HEK293T (cell line): ENCODE data around the gene EDC4.

Source experiments
- BHLHE40 ChIP-seq: fragments of 450-650 bp; IDR thresholded peaks from 2 replicates; pipeline ENCODE4 v1.6.1; 2016; ENCODE audit warnings: mild to moderate bottlenecking, moderate library complexity, borderline replicate concordance
- ELF4 ChIP-seq: fragments of 450-650 bp; IDR thresholded peaks from 2 replicates; pipeline ENCODE4 v1.6.1; 2017; ENCODE audit warnings: antibody characterized with exemption
- FOXA1 ChIP-seq: fragments of 450-650 bp; IDR thresholded peaks from 2 replicates; pipeline ENCODE4 v1.6.1; 2016; ENCODE audit warnings: mild to moderate bottlenecking
- FOXK2 ChIP-seq: fragments of 450-650 bp; IDR thresholded peaks from 2 replicates; pipeline ENCODE4 v1.6.1; 2016; ENCODE audit warnings: mild to moderate bottlenecking
- FOXM1 ChIP-seq: fragments of 450-650 bp; IDR thresholded peaks from 2 replicates; pipeline ENCODE4 v1.6.1; 2017; ENCODE audit warnings: mild to moderate bottlenecking, borderline replicate concordance
- HDGF ChIP-seq: fragments of 450-650 bp; IDR thresholded peaks from 2 replicates; pipeline ENCODE4 v1.6.1; 2017; ENCODE audit warnings: antibody characterized with exemption, borderline replicate concordance
- SP1 ChIP-seq: fragments of 450-650 bp; IDR thresholded peaks from 2 replicates; pipeline ENCODE4 v1.6.1; 2017
- SUZ12 ChIP-seq: fragments of 450-650 bp; IDR thresholded peaks from 2 replicates; pipeline ENCODE4 v1.6.1; 2016; ENCODE audit warnings: mild to moderate bottlenecking
- TARDBP ChIP-seq: fragments of 450-650 bp; IDR thresholded peaks from 2 replicates; pipeline ENCODE4 v1.6.1; 2016
- ZNF384 ChIP-seq: fragments of 450-650 bp; IDR thresholded peaks from 2 replicates; pipeline ENCODE4 v1.6.1; 2016
- TF ChIP-seq, protein P1 (sequence below): fragments of 450-650 bp; IDR thresholded peaks from 2 replicates; pipeline ENCODE4 v1.6.1; 2016

DNA sequence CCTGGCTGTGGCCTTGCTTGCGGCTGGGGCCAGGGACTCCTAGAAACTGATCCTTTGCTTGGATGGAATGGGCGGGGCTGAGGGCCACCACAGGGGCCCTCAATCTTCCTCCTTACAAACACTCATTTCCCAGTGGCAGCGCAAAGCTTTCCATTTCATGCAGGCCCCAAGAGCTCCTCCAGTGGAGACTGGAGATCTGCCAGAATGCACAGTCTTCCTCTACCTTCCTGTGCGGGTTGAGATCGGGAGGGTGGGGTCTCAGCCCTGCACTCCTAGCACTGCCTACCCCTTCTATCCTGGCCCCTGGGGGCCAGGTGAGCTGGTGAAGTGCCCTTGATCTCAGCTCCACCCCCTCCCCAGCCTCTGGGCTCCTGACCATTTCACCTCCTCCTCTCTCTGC lies 13.5 kb downstream of the EDC4 start:
- no peak for TF ChIP-seq HDGF
- no peak for TF ChIP-seq BHLHE40
- no peak for TF ChIP-seq ZNF384
- TF ChIP-seq, protein P1, sequence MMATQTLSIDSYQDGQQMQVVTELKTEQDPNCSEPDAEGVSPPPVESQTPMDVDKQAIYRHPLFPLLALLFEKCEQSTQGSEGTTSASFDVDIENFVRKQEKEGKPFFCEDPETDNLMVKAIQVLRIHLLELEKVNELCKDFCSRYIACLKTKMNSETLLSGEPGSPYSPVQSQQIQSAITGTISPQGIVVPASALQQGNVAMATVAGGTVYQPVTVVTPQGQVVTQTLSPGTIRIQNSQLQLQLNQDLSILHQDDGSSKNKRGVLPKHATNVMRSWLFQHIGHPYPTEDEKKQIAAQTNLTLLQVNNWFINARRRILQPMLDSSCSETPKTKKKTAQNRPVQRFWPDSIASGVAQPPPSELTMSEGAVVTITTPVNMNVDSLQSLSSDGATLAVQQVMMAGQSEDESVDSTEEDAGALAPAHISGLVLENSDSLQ: no peak
- no peak for TF ChIP-seq SUZ12
- TF ChIP-seq FOXA1: no peak
- no peak for TF ChIP-seq TARDBP
- TF ChIP-seq FOXK2: no peak
- no peak for TF ChIP-seq SP1
- TF ChIP-seq FOXM1: no peak
- no peak for TF ChIP-seq ELF4
